Left lung (tissue), 10 donors: ENCODE results near the gene ATF6. TPM values are rescaled to one million over a fixed set of nuclear protein-coding genes. Genes with fewer than 3 reads are reported as not detected.

ENCODE experiments used
- ATAC-seq: fragments of 200-7000 bp; cut with Tn5 transposase; one replicate; pipeline ENCODE4 v1.9.1; 2020; ENCODE audit warnings: moderate library complexity
- DNase-seq, 4 donors: peaks; one replicate each; pipeline ENCODE4 v3.0.0-alpha.2; 2013 to 2020
- H3K27ac ChIP-seq, 2 donors: fragments of 200-600 bp; sonication (generic) in 1 of 2; one replicate each; pipeline versions ENCODE4 v1.5.0 to v1.8.0; 2020 to 2021
- H3K27me3 ChIP-seq, 2 donors: fragments of 200-600 bp; sonication (generic) in 1 of 2; one replicate each; pipeline versions ENCODE4 v1.5.0 to v1.8.0; 2020 to 2021
- H3K36me3 ChIP-seq, 2 donors: fragments of 200-600 bp; sonication (generic) in 1 of 2; one replicate each; pipeline versions ENCODE4 v1.5.0 to v1.8.0; 2020 to 2021
- H3K4me1 ChIP-seq, 2 donors: fragments of 200-600 bp; one replicate each; pipeline ENCODE4 v1.8.0; 2021
- H3K4me3 ChIP-seq, 2 donors: fragments of 200-600 bp; sonication (generic) in 1 of 2; one replicate each; pipeline versions ENCODE4 v1.5.0 to v1.8.0; 2020 to 2021; ENCODE audit warnings: mild to moderate bottlenecking in 1 of 2
- H3K9me3 ChIP-seq, 2 donors: fragments of 200-600 bp; sonication (generic) in 1 of 2; one replicate each; pipeline versions ENCODE4 v1.5.0 to v1.8.0; 2020 to 2021
- intact Hi-C, 2 donors: fragments of 100-400 bp; cut with DNase I; formaldehyde crosslinking; loops; one replicate each; pipeline versions ENCODE4 v1.11.2 to v1.14.2; 2022
- polyA plus RNA-seq, 6 donors: library from polyadenylated mRNA; unstranded; fragments of 120-200 nt; gene quantifications; one replicate each; pipeline ENCODE4 v1.2.1, GENCODE V29; 2013; ENCODE audit not compliant: insufficient read length in 6 of 6
- total RNA-seq, 2 donors: library from RNA; stranded (reverse); fragmentation: NEBNext Ultra II Directional; extraction: Animal tissue kit (Norgen Biotek cat#: 25700); gene quantifications; one replicate each; pipeline ENCODE4 v1.2.1, GENCODE V29; 2021
- TF ChIP-seq, protein P1 (sequence below), 2 donors: fragments of 200-600 bp; sonication (generic) in 1 of 2; IDR thresholded peaks; one replicate each; pipeline versions ENCODE4 v1.5.0 to v1.8.0; 2021; ENCODE audit warnings: antibody characterized with exemption in 2 of 2
- donor health status: DM: no; HTN: yes; CAD: no.
- donor health status: DM: no; HTN: no; CAD: no.

The ATF6 gene
- total and polyA plus RNA-seq, 8 donors: 26.3 to 32.6 (median 29.5) TPM

DNA sequence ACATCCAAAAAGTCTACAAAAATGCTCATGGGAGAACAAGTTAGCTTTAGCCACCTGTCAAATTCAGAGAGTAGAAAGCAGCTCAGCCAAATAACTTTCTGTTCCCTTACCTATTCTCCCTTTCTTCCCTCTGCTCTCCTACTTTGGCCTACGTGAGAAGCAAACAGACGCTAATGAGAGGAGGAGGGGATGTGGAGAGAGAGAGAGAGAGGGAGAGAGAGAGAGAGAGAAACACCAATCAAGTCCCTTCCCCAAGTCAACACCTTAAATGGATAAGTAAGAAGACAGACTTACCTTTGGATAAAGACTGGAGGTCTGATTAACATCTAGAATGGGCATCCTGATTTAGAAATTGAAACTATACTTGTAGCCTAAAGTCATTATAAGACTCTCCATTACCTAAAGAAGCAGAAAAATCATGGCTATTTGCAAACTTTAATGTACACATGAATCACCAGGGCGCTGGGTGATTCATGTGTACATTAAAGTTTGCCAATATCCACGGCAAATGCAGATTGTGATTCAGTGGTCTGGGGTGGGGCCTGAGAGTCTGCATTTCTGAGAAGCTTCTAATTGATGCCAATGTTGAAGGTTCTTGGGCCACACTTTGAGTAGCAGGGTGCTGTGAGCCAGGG is 29.7 kb upstream of the ATF6 start:
- H3K4me1 ChIP-seq: peaks cover 0 to 36% of the 10 kb centered on the region in 2 donors
- H3K4me3 ChIP-seq: no peak overlapping the region
- no peaks in the 10 kb centered on the region for H3K9me3 ChIP-seq
- TF ChIP-seq, protein P1, sequence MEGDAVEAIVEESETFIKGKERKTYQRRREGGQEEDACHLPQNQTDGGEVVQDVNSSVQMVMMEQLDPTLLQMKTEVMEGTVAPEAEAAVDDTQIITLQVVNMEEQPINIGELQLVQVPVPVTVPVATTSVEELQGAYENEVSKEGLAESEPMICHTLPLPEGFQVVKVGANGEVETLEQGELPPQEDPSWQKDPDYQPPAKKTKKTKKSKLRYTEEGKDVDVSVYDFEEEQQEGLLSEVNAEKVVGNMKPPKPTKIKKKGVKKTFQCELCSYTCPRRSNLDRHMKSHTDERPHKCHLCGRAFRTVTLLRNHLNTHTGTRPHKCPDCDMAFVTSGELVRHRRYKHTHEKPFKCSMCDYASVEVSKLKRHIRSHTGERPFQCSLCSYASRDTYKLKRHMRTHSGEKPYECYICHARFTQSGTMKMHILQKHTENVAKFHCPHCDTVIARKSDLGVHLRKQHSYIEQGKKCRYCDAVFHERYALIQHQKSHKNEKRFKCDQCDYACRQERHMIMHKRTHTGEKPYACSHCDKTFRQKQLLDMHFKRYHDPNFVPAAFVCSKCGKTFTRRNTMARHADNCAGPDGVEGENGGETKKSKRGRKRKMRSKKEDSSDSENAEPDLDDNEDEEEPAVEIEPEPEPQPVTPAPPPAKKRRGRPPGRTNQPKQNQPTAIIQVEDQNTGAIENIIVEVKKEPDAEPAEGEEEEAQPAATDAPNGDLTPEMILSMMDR (IDR thresholded peaks at IDR 0.05): no peak
- DNase-seq (no peak), ATAC-seq (no peak)
- intact Hi-C loops: no loop called here
- peaks cover 0 to 6% of the 10 kb centered on the region in 2 donors for H3K27me3 ChIP-seq
- H3K27ac ChIP-seq: no peak overlapping the region
- no peaks in the 10 kb centered on the region for H3K36me3 ChIP-seq

DNA sequence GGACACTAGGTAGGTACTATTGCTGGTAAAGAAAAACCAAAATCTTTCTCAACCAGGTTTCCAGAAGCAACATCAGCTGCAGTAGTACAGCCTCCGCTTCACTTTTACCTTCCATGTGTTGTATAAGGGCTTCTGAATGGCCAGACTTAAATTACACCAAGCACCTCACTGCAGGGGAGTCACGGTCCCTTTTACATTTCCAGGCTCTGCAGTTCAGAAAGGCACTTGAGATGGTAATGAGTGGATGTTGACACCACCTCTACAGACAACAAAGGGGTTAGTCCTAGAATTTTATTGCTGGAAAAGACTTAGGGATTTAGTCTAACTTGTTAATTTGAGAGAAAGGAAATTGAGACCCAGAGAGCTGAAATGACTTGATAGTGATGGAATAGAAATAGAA is 28.5 kb upstream of the ATF6 start:
- ATAC-seq (no peak), DNase-seq (no peak)
- intact Hi-C loops: no loop called here
- Histone ChIP-seq H3K9me3 (no peaks in the 10 kb centered on the region), H3K4me3 (no peak overlapping the region), H3K4me1 (peaks cover 0 to 39% of the 10 kb centered on the region in 2 donors), H3K27ac (no peak overlapping the region), H3K27me3 (peaks cover 0 to 6% of the 10 kb centered on the region in 2 donors), H3K36me3 (no peaks in the 10 kb centered on the region)
- TF ChIP-seq, protein P1 (IDR thresholded peaks at IDR 0.05): no peak

DNA sequence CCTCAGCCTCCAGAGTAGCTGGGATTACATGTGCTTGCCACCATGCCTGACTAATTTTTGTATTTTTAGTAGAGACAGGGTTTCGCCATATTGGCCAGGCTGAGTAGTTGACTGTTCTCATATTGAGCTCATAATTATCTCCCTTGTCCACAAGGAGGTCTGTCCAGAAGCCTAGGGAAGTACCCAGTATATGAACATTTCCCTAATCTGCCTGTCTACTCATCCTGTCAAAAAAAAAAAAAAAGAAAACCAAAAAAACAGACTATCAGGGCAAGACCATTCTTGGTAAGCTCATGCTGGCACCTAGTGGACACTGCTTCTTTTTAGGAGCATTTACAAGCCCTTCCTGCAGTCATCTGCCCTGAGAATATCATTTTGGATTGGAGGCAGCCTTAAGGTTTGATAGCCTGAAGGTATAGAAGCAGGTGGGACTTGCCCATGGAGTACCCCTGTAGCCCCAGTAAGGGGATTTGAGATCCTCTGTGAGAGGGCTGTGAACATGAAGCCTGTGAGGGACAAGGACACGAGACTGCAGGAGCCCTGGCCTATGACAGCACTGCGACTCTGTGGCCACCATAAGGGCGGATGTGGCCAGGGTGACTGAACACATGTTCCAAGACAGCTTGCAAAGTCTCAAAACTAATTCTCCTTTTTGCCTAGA is 27.4 kb upstream of the ATF6 start:
- Histone ChIP-seq H3K4me3 (no peak overlapping the region), H3K36me3 (no peaks in the 10 kb centered on the region), H3K9me3 (no peaks in the 10 kb centered on the region), H3K27me3 (peaks cover 0 to 6% of the 10 kb centered on the region in 2 donors), H3K4me1 (peaks cover 0 to 39% of the 10 kb centered on the region in 2 donors), H3K27ac (peak overlapping the region in 1 of 2 donors; percentile 70)
- TF ChIP-seq, protein P1 (IDR thresholded peaks at IDR 0.05): peak; percentile 21 to 45
- DNase-seq (peak in 3 of 4 donors; percentile 40 to 73 (median 72)), ATAC-seq (peak; percentile 78)
- intact Hi-C loops: no loop called here

DNA sequence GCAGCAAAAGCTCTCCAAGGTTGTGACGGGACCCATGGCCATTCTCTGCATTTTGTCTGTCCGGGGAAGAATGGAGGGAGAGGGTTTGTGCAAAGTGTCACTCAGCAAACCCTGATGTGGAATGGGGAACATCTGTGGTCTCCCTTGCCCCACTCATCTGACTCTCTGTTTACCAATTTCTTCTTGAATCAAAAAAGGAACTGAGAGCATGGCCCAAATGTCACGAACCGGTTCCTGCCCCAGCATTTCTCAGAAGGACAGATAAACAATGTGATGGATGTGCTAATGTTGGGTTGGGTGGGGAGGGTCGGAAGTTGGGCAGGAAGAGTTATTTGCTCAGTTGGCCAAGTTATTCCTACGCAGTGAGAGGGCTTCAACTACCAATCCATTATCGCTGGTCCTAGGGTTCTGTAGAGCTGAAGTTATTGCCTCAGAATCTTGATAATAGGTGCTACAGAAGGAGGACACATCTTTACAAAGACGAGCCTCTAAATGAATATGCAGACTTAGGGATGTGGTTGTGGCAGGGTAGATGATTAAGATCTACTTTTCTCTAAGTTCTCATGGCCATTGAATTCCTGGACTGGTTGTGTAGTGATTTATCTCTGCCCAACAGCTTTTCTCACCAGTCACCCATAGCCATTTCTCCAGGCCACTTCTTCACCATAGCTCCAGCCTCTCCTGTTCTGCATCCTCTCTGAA is 26.1 kb upstream of the ATF6 start:
- intact Hi-C loops: loop anchor here in 1 of 2 donors (10.0 kb wide), 1 partner anchor 255 kb away; no protein-coding TSS in a partner anchor
- ATAC-seq (peak; percentile 36), DNase-seq (peak in 1 of 4 donors; percentile 57)
- Histone ChIP-seq H3K9me3 (no peaks in the 10 kb centered on the region), H3K4me3 (no peak overlapping the region), H3K27ac (peak overlapping the region in 1 of 2 donors; percentile 70), H3K4me1 (peaks cover 0 to 39% of the 10 kb centered on the region in 2 donors), H3K27me3 (peaks cover 0 to 6% of the 10 kb centered on the region in 2 donors), H3K36me3 (no peaks in the 10 kb centered on the region)
- TF ChIP-seq, protein P1 (IDR thresholded peaks at IDR 0.05): no peak

DNA sequence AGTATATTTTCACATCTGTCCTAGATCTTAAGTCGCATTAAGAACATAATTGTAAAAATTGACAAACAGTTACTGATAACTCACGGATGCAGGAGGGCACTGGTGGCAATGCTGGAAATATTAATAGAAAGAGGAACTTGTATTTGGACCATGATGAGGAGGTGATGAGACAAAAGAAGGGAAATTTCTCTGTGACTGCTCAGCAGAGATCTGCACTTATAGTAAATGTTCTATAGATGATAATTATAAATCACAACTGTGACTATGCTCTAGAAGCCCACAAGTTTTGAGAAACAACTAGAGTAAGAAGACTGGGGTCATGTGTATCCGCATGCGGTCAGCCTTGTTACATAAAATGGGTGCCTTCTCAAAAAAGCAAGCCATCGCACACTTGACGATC is 25.2 kb upstream of the ATF6 start:
- H3K36me3 ChIP-seq: no peaks in the 10 kb centered on the region
- intact Hi-C loops: loop anchor here in 1 of 2 donors (10.0 kb wide), 1 partner anchor 256 kb away; no protein-coding TSS in a partner anchor
- peaks cover 0 to 39% of the 10 kb centered on the region in 2 donors for H3K4me1 ChIP-seq
- TF ChIP-seq, protein P1 (IDR thresholded peaks at IDR 0.05): no peak
- no peak for ATAC-seq
- peak overlapping the region in 1 of 2 donors; percentile 13 for H3K27ac ChIP-seq
- H3K9me3 ChIP-seq: no peaks in the 10 kb centered on the region
- H3K4me3 ChIP-seq: no peak overlapping the region
- no peak for DNase-seq
- peaks cover 0 to 6% of the 10 kb centered on the region in 2 donors for H3K27me3 ChIP-seq
